T-helper 1 cell (primary cell): ENCODE results near the gene GNG8.

ENCODE experiments used
- DNase-seq, 5 donors: peaks; one replicate each; pipeline ENCODE4 v3.0.0-alpha.2; 2012 to 2020
- total RNA-seq, 4 donors: gene quantifications; one replicate each; lab custom pipeline; 2026; lab: John Stamatoyannopoulos, UW

The GNG8 gene
- total RNA-seq, result 0 to 0.69 (median 0.29) reads per million in 4 donors

DNA sequence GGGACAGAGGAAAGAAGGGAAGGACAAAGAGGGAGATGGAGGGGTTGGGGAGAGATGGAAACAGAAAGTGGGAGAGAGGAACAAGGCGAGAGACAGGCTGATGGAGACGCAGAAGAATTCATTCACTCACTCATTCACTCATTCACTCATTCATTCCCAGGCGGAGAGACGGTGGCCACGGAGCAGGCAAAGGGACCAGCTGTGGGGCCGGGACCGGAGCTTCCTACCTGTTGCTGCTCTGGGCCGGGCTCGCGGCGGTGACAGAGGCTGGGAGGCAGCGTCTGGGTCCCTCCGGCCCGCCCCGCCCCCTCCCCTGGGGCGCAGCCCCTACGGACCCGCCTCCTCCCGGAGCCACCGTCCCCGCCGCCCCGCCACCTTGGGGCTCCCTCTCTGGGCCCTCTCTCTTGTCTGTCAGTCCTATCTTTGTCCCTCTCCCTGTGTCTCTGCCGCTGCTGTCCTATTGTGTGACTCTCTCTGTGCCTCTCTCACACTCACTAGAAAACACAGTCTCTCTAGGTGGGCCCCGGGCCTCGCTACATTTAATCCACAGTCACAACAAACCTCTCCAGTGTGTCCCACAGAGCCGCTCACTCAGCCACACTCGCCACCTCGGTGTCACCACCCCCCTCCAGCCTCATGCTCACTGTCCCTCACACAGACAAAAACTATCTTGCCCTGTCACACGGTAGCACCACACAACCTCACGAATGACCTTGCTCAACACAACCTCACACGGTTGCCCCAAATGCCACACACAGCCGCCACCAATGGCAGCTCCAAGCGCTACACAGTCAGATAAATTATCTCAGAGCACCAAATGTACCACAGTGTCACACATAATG, at the start of gene GNG8:
TSS of gene GNG8 (minus strand) at position 283 of the 842 bp plus-strand sequence. CDS start 1,520 bp downstream, outside the sequence.
- peak in 2 of 5 donors; percentile 27 to 49 for DNase-seq

DNA sequence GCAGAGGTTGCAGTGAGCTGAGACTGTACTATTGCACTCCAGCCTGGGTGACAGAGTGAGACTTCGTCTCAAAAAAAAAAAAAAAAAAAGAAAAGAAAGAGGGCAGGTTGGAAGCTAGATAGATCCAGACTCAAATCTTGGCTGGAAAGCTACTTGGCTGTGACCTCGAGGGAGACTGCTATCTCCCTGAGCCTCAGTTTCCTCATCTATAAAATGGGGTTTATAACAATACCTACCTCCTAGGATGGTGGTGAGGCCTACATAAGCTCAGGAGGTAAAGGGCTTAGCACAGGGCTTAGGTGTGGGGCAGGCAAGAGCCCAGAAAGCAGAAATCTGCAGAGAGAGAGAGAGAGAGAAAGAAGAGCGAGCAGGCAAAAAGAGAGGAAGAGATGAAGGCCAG, 49.2 kb upstream of the GNG8 start:
- DNase-seq, result no peak

DNA sequence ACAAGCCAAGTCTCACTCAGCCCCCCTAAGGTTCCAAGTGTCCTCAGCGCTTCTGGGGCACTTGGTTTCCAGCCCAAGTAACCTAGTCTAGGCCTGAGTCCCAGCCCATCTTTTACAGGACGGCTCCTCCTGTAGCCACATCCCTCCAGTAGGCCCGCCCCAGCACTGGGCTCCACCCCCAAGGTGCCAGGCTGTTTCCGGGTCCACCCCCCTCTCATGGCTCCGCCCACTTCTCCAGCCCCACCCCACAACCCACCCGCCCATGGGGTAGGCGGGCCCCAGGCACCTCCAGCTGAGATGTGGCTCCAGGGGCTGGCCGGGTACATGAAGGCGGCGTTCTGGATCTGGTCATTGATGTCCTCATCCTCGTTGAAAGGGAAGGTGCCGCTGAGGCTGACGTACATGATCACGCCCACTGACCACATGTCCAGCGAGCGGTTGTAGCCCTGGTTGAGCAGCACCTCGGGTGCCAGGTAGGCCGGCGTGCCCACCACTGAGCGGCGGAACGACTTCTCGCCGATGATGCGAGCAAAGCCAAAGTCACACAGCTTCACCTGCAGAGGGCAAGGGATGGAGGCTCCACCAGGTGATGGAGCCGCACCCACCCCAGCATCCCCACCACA, 42.2 kb upstream of the GNG8 start:
- DNase-seq, result peak in 4 of 5 donors; percentile 46 to 55 (median 49)

DNA sequence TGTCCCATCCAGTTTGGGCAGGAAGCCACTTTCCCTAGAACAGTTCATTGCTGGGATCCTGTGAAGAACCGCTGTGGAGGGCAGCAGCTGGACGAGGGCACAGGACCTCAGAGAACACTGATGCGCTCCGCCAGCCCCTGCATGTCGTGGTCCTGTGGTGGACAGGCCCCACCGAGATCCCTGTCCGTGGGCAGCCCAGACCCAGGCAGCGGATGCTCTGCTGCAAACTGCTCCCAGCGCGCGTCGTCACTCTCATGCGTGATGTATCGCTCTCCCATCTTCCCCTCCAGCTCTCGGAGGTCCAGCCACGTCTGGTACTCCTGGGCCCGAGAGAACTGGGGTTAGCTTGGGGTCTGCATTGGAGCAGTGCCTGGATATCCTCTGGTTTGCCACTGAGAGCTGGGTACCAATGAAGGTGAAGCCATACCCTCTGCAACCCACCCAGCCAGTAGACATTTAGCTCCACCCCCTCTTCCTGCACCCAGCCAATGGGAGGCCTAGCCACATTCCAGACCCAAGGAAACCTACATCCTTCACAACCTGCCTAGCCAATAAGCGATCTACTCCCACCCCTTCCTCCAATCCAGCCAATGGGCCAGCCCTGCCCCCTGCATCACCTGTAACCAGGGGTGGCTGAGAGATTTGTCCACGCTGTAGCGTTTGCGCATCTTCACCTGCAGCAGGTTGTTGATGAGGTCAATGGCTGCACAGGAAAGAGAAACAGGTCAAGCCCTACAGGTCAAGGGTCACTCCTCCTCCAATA, 38.6 kb upstream of the GNG8 start:
- DNase-seq, result no peak

DNA sequence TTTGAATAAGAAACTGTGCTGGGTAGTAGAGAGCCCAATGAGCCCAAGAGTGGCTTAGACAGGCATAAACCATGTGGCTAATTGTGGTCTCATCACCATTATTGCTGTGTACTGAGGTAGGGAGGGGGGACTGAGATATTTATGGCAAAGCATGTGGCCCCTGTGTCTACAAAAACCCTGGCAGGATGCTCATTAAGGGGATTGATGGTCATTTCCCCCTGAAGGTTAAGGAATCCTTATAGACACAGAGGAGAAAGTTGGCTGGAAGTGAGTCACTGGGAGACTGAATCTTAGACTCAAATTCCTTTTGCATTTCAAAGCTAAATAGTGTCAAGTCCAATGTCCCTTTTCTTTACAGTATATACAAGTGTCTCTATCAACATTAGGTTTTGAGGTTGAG, 34.8 kb upstream of the GNG8 start:
- no peak for DNase-seq

DNA sequence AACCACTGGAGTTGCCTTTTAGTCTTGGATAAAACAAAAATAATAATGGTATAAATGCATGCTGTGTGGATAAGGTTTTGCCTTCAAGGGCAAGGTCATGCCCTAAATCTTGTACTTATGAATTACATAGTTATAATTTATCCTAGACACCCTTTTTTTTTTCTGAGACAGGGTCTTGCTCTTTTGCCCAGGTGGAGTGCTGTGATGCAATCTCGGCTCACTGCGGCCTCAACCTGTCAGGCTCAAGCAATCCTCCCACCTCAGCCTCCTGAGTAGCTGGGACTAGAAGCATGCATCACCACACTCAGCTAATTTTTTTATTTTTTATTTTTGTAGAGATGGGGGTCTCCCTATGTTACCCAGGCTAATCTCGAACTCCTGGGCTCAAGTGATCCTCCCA, 32.7 kb upstream of the GNG8 start:
- no peak for DNase-seq

DNA sequence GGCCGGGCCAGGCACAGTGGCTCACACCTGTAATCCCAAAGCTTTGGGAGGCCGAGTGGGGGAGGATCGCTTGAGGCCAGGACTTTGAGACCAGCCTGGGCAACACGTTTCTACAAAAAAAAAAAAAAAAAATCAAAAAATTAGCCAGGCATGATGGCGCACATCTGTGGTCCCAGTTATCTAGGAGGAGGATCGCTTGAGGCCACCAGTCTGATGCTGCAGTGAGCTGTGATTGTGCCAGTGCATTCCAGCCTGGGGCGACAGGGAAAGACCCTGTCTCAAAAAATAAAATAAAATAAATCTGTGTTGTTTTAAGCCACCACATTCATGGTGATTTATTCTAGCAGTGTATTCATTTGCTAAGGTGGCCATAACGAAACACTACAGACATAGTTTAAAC, 29.1 kb upstream of the GNG8 start:
- no peak for DNase-seq

DNA sequence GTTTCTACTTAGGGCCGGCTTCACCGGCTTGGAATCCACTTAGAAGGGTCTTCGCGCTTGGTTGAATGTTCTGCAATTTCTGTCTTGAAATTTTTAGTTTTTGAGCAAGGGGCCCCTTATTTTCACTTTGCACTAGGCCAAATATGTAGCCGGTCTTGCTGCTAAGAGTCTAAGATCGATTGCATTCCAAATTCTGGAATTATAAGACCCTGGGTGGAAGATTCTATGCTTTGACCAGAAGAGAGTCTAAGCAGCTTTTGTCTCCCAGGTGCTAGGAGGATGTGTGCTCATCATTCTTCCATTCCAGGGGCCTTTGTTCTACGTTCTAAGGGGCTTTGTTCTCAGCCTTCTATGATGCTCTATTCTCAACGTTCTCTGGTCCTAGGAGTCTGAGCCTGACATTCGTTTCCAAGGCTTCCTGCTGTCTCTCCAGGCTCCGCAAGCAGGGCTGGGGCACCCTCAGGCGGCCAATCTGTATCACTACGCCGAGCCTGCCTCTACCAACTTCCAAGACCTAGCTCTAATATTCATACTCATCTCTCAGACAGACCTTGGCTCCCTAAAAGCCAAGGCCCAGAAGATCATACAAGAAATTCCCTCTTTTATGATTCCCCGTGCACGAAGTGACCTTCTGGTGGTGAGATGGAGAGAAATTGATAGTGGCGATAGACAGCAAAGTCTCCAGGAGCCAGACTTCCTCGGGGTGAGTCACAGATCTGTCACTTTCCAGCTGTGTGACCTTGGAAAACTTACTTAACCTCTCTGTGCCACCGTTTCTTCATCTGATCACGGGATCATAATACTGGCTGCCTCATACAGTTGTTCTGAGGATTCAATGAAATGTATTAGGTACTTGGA, 26.0 kb upstream of the GNG8 start:
- peak; percentile 46 to 80 (median 67) for DNase-seq

DNA sequence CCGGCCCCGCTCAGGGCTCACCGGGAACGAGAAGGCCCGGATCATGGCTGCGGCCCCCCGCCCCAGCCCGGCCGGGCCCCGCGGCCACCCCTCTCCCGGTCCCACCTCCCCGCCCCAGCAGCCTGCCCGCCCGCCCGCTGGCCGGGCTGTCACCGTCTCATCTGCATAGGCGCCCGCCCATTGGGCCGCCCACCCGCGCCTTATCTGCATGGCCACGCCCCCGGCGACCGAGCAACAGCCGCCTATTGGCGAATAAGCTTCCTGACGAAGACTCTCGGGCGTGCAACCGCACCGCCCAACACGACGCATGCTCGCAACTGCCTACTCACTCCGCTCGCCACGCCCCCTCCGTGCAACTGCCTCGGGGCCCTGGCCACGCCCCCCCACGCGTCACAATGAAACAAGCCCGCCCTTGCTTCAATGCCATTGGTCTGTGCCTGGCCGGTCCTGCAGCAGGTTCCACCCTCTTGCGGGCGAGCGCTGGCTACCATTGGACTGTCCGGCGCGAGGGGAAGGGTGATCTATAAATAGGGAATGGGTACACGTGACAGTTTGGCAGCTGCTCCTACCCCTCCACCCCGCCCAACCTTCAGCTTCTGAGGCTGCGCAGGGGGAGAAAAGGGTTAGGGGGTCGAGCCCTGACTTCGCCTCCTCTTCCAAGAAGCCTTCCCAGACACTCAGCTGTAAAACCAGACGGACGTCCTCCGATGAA, 25.2 kb upstream of the GNG8 start, which contains the start of gene DACT3:
TSS of gene DACT3 (minus strand) at position 163 of the 712 bp plus-strand sequence. CDS start at position 45, 118 bp downstream.
- DNase-seq, result peak; percentile 100

DNA sequence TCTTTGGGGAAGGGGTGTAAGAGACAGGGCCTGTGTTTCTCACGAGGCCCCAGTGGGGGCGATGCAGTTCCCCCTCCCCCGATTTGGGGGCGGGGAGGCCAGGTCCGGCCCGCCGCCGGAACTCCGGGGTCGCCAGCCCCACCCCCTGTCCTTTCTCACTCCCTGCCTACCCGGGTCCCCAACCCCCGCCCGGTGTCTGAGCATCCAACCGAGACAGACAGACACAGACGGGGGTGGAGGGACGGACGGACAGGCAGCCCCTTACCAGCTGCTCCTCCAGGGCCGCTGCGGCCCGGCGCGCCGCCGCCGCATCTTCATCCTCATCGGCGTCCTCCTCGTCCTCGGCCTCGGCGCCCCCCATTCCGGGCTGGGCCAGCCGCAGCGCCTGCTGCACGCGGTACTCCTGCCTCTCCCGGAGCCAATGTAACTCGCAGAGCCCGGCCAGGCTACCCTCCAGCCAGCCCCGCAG, 24.6 kb upstream of the GNG8 start:
- DNase-seq, result no peak

DNA sequence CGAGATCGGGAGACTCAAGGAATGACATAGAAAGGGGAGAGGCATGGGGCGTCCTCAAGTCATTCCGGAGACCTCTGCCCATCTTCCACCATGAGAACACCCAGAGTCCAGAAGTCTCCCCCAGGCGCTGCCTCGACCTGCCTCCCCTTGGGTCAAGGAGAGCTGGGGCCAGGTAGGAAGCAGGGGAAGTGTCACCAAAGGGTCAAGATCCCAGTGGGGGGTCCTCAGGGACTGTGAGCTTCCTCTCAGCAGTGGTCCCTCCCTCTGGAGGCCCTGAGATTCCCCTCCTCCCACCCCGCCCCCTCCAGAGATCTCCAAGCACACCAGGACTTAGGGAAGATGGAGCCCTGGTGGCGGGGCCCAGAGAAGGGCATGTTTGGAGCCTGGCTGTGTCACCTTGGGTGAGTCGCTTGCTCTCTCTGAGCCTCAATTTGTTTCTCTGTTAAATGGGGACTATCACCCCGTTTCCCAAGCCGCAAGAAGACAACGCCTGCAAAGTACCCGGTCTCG, 24.1 kb upstream of the GNG8 start:
- no peak for DNase-seq

DNA sequence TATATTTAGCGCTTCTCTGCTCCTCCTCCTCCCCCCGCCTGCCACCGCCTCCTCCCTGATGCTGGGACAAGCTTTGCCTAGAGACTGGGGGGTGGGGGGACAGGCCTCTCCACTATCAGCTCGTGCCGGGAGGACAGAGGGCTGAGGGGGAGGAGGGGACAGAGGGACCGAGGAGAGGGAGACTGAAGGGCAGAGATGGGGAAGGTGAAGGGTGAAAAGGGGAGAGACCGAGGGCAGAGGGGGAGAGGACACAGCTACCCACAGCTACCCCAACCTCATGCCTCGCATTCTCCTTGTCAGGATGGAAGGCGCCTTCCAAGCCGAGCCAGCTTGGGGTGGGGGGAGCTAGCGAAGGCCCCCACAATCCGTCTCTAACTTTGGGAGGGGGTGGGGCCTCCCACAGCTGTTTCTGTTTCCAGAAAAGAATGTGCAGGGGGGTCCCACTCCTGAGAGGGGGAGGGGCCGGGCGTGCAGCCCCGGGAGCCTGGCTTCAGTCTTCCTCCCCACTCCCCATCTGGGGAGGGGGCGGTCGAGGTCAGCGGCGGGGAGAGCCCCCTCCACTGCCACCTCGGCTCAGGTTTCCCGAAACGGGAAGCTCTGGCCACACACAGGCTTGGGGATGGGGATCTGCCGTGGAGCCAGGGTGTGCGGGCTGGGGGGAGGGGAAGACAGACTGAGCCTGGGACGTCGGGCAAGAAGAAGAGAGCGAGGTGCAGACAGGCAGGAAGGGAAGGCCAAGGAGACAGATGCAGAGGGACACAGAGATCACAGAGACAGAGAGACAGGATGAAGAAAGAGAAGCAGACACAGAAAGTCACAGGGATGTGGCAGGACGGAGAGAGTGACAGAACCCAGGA, 23.4 kb upstream of the GNG8 start:
- no peak for DNase-seq

DNA sequence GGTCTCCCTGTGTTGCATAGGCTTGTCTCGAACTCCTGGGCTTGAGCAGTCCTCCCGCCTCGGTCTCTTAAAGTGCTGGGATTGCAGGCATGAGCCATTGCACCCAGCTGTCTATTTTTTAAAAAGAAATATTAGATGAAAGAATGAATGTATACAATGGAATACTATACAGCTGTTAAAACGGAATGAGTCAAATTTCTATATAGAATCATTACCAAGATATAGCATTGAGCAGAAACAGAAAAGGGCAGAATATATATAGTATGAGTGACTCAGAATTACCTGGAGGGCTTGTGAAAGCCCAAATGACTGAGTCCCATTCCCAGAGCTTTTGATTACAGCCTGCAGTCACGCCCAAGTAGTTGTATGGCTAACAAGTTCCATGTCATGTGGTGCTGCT, 20.5 kb upstream of the GNG8 start:
- no peak for DNase-seq

DNA sequence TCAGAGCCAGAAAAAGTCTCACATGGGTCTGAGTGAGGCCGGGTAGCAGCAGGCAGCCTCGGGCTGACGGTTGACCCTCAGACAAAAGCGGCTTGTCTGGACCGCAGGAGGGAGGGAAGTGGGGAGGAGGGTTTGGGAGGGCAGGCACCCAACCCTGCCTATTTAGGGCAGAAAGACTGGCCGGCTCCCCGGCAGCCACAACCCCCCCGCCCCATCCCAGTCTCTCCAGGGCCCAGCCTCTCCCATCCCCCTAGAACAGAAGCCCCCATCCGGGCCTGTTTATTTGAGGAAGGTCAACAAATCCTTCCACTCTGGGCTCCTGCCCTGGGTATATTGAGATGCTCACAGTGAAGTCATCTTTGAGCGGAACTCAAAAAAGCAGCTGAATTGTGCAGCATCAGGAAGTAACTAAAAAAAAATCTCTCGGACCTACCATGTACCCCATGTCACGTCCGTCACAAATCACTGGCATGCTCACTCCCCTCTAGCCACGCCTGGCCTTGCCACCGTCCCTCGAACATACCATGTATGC, 18.7 kb upstream of the GNG8 start:
- DNase-seq, result no peak

DNA sequence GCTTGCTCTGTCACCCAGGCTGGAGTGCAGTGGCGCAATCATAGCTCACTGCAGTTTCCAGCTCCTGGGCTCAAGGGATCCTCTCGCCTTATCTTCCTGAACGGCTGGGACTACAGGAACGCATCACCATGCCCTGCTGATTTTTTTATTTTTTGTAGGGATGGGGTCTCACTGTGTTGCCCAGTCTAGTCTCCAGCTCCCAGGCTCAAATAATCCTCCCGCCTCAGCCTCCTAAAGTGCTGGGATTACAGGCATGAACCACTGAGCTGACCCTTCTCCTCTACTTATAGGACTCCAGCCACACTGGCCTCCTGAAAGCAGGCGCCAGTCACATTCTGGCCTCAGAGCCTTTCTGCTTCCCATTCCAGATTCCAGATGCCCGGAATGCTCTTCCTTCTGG, 14.4 kb upstream of the GNG8 start:
- DNase-seq, result no peak

DNA sequence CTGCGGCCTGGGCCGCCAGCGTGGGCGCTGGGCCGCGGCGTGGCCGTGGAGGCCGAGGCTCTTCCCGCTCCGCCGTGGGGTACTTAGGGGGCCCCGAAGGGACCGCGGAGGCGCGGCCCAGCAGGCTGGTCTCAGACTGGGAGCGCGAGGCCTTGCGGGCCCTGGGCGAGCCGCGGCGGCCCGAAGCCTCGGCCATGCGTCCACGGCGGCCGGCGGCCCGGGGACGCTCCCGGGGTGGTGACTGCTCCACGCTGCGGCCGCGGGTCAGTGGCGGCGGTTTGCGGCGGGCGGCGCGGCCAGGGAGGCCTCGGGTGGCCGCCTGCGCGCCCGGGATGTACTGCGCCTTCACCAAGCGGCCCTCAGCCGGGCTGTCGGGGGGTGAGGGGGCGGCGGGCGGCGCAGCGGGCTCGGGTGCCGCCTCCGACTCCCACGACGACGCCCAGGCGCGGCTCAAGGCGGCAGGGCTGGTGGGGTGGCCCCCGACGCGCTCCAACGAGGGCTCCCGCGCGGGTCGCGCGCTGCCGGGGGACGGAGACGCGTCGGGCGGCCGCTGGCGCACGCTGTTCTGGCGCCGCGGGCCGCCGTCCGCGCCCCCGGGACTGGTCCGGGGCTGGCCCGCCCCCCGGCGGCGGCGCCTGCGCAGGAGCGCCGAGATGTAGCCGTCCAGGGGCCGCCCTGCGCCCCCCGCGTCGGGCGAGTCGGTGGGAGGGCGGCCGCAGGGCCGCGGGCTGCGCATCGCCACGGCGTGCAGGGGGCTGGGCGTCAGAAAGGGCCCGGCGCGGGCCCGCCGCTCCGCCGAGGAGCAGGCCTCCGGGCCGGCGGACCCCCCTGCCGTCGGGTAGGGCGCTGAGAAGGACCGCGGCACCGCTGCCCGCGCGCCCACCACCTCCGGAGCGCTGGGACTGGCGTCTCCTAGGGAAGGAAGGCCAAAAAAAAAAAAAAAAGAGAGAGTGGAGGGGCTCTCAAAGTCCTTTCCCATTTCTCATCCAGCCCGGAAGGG, 13.3 kb upstream of the GNG8 start:
- DNase-seq, result no peak

DNA sequence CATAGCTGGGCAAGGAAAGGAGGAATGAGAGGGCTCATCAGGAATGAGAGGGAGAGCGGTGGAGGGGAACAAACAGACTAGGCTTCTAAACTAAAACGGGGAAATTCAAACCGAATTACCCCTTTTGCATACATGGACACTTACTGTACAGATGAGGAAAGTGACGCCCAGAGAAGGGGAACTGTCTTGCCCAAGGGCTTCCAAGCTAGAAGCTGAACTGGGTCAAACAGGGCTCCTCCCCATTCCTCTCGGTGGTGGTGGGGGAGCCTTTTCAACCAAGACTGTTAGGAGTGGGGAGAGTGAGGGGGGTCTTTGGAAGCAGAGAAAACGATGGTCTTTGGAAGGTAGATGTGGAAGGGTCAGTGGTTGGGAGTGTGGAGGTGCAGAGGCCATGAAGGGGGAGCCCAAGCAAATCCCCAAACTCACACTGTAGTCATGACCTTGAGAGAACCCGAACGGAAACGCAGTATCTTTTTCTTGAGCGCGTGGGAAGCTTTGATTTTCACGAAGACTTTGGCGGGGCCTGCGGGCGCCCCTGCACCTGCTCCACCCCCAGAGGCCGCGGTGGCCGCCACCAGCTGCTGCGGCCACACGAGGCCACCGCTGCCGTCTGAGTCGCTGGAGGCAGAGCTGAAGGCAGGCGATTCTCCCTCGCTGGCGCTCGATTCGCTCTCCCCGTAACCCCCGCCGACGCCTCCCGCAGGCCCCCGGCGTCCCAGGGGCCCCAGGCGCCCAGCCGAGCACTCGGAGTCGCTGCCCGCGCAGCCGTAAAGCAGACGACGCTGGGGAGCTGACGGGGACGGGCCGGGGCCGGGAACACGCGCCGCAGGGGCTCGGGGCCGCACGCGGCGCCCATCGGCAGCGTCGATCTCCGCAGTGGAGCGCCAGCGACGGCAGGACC, 12.3 kb upstream of the GNG8 start:
- no peak for DNase-seq

DNA sequence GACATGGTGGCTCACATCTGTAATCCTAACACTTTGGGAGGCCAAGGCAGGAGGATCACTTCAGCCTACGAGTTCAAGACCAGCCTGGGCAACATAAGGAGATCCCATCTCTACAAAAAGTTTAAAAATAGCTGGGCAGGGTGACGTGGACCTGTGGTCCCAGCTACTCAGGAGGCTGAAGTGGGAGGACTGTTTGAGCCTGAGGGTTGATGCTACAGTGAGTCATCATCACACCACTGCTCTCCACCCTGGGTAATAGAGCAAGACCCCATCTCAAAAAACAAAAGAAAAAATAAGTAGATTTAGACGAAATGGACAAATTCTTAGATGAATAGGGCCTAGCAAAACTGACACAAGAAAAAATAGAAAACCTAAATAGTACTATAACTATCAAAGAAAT, 10.4 kb upstream of the GNG8 start:
- no peak for DNase-seq
